Activated CD8-positive, alpha-beta T cell treated with anti-CD3 and anti-CD28 coated beads for 36 hours (primary cell): Measurements from ENCODE around the gene SLX4IP. TPM values are rescaled to one million over a fixed set of nuclear protein-coding genes. Genes with fewer than 3 reads are reported as not detected.
A peak's percentile ranks its signal among the peaks of the same experiment; 100 is the strongest.

Source experiments
- ATAC-seq: fragments of 200-7000 bp; cut with Tn5 transposase; one replicate; pipeline ENCODE4 v1.10.0; 2021; ENCODE audit warnings: mild to moderate bottlenecking, moderate library complexity
- CTCF ChIA-PET: fragments of 350-600 bp; sonication (Branson Sonifier 250); formaldehyde crosslinking; loops from one replicate; lab custom pipeline; 2021; ENCODE audit warnings: antibody characterized with exemption; lab: Charles Lee
- POLR2A ChIA-PET: fragments of 350-600 bp; sonication (Branson Sonifier 250); formaldehyde crosslinking; loops from one replicate; lab custom pipeline; 2021; ENCODE audit warnings: antibody characterized with exemption; lab: Charles Lee
- DNase-seq: peaks from one replicate; pipeline ENCODE4 v3.0.0-alpha.2; 2020
- H3K27ac Mint-ChIP-seq: one replicate; pipeline ENCODE4 v1.8.0; 2021; ENCODE audit warnings: mild to moderate bottlenecking, mixed read lengths
- H3K27me3 Mint-ChIP-seq: one replicate; pipeline ENCODE4 v1.8.0; 2021; ENCODE audit warnings: mixed read lengths
- H3K36me3 Mint-ChIP-seq: one replicate; pipeline ENCODE4 v1.8.0; 2021; ENCODE audit warnings: low read depth, mixed read lengths
- H3K4me1 Mint-ChIP-seq: one replicate; pipeline ENCODE4 v1.8.0; 2021; ENCODE audit warnings: low read depth, mixed read lengths
- H3K4me3 Mint-ChIP-seq: one replicate; pipeline ENCODE4 v1.8.0; 2021; ENCODE audit warnings: mild to moderate bottlenecking, moderate library complexity, mixed read lengths
- H3K9me3 Mint-ChIP-seq: one replicate; pipeline ENCODE4 v1.8.0; 2021; ENCODE audit warnings: mixed read lengths
- CTCF ChIP-seq: fragments of 200-600 bp; IDR thresholded peaks from one replicate; pipeline ENCODE4 v1.8.0; 2022; ENCODE audit warnings: antibody characterized with exemption, mild to moderate bottlenecking
- intact Hi-C: fragments of 100-400 bp; cut with micrococcal nuclease; formaldehyde crosslinking; loops from one replicate; pipeline ENCODE4 v1.10.0; 2022
- total RNA-seq, 2 experiments: library from RNA; stranded (reverse); gene quantifications; one replicate each; pipeline ENCODE4 v1.2.3, GENCODE V29; 2021

The SLX4IP gene
- total RNA-seq, 2 experiments from 2014 or later = 6.5 to 7.3 TPM

GRCh38 chr20:10488534-10488933 is 53.4 kb downstream of the SLX4IP start:
- TF ChIP-seq CTCF = no peak
- Mint-ChIP-seq H3K4me3 (no peak overlapping the region), H3K9me3 (no peaks in the 10 kb centered on the region), H3K27ac (no peak overlapping the region), H3K4me1 (peaks cover 25% of the 10 kb centered on the region), H3K27me3 (no peaks in the 10 kb centered on the region), H3K36me3 (peaks cover 6% of the 10 kb centered on the region)
- ChIA-PET POLR2A (interaction anchor here (1.7 kb wide), 1 partner anchor 36 kb away, joined by 4 read pairs; no protein-coding TSS in a partner anchor), CTCF (no interaction called here)
- DNase-seq = no peak
- intact Hi-C loops = no loop called here
- no peak for ATAC-seq

- H3K27me3 Mint-ChIP-seq = no peaks in the 10 kb centered on the region
- H3K4me3 Mint-ChIP-seq = no peak overlapping the region
- CTCF ChIA-PET = no interaction called here
- no peaks in the 10 kb centered on the region for H3K9me3 Mint-ChIP-seq
- peaks cover 27% of the 10 kb centered on the region for H3K4me1 Mint-ChIP-seq
- POLR2A ChIA-PET = no interaction called here
- no peak for TF ChIP-seq CTCF
- H3K36me3 Mint-ChIP-seq = peaks cover 6% of the 10 kb centered on the region
- H3K27ac Mint-ChIP-seq = no peak overlapping the region
- DNase-seq (no peak), ATAC-seq (no peak)
- intact Hi-C loops = no loop called here
Measured at GRCh38 chr20:10489853-10490252, 54.7 kb downstream of the SLX4IP start.

- ATAC-seq (peak; percentile 34), DNase-seq (no peak)
- Mint-ChIP-seq H3K9me3 (no peaks in the 10 kb centered on the region), H3K4me3 (no peak overlapping the region), H3K27me3 (no peaks in the 10 kb centered on the region), H3K4me1 (peaks cover 29% of the 10 kb centered on the region), H3K36me3 (peaks cover 3% of the 10 kb centered on the region), H3K27ac (no peak overlapping the region)
- ChIA-PET POLR2A (no interaction called here), CTCF (no interaction called here)
- intact Hi-C loops = no loop called here
- TF ChIP-seq CTCF = no peak
Measured at GRCh38 chr20:10490257-10490656, 55.2 kb downstream of the SLX4IP start.

- Mint-ChIP-seq H3K27ac (no peak overlapping the region), H3K27me3 (no peaks in the 10 kb centered on the region)
- CTCF ChIA-PET = no interaction called here
Measured at GRCh38 chr20:10490706-10491105, 55.6 kb downstream of the SLX4IP start.

GRCh38 chr20:10492065-10492464 is 57.0 kb downstream of the SLX4IP start:
- DNase-seq (no peak), ATAC-seq (no peak)
- peaks cover 39% of the 10 kb centered on the region for H3K4me1 Mint-ChIP-seq
- H3K27ac Mint-ChIP-seq = no peak overlapping the region
- POLR2A ChIA-PET = interaction anchor here (0.5 kb wide), 1 partner anchor 13 kb away, joined by 4 read pairs; no protein-coding TSS in a partner anchor
- no peak overlapping the region for H3K4me3 Mint-ChIP-seq
- CTCF ChIA-PET = no interaction called here
- intact Hi-C loops = no loop called here
- TF ChIP-seq CTCF = no peak
- no peaks in the 10 kb centered on the region for H3K27me3 Mint-ChIP-seq
- no peaks in the 10 kb centered on the region for H3K9me3 Mint-ChIP-seq
- peaks cover 3% of the 10 kb centered on the region for H3K36me3 Mint-ChIP-seq

More at GRCh38 chr20:10490706-10491105, 55.6 kb downstream of the SLX4IP start:
- ATAC-seq (no peak), DNase-seq (no peak)
- Mint-ChIP-seq H3K4me3 (no peak overlapping the region), H3K36me3 (peaks cover 3% of the 10 kb centered on the region), H3K4me1 (peaks cover 32% of the 10 kb centered on the region), H3K9me3 (no peaks in the 10 kb centered on the region)
- intact Hi-C loops = no loop called here
- POLR2A ChIA-PET = no interaction called here
- no peak for TF ChIP-seq CTCF
